Measurements from ENCODE around the gene SPEG.

- TF ChIP-seq CTCF (optimal IDR thresholded peaks at IDR 0.05 in 1 of 3, IDR thresholded peaks at IDR 0.05 in 1 of 3, conservative IDR thresholded peaks at IDR 0.05 in 1 of 3; ENCODE audit: extremely low read depth in 1 of 3, insufficient read depth in 2 of 3, low read length in 3 of 3) (no peak), EZH2 (IDR thresholded peaks at IDR 0.05; ENCODE audit: low read length) (no peak)
Measured at GRCh38 chr2:219408204-219408603, 26.4 kb upstream of the SPEG start.
